ENCODE results near the gene ACOX3.
A peak's percentile ranks its signal among the peaks of the same experiment; 100 is the strongest.
"Not testable (repeated sequence)": the region's sequence is repeated elsewhere in the genome, so short reads cannot be mapped to it uniquely, and the experiment has no call there.

Gene ACOX3

DNA sequence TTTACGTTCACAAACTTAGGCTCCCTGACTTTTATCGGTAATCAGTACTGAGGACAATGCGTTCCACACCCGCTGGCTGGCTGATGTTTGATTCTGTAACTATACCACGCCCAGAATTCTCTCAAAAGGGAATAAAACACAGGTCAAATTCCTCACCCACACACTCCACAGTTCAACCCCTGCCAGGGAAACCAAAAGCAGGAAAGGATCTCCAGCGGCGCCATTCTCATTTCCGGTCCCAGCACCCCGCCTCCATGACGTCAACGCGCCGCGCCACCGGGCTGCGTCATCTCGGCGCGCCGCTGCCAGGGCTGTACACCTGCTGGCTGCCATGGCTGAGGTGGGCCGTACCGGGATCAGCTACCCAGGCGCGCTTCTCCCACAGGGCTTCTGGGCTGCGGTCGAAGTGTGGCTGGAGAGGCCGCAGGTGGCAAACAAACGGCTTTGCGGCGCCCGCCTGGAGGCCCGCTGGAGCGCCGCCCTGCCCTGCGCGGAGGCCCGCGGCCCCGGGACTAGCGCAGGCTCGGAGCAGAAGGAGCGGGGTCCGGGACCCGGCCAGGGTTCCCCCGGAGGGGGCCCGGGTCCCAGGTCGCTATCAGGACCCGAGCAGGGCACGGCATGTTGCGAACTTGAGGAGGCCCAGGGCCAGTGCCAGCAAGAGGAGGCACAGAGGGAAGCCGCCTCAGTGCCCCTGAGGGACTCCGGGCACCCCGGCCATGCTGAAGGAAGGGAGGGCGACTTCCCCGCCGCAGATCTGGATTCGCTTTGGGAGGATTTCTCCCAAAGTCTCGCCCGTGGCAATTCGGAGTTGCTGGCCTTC, at the start of gene ACOX3, which contains the start of gene TRMT44:
Gene ACOX3 (minus strand): TSS at position 232 of the 820 bp plus-strand sequence. CDS start 24,202 bp downstream, outside the sequence.
Gene TRMT44 (plus strand): TSS at position 286 of the 820 bp plus-strand sequence. CDS start 46 bp downstream, at position 332.
- H3K27ac Mint-ChIP-seq = peak within 1 kb of the TSS; percentile 98
- H3K4me1 Mint-ChIP-seq = peaks cover 85% of the 10 kb centered on the region
- H3K27me3 Mint-ChIP-seq = no peaks in the 10 kb centered on the region
- H3K9me3 Mint-ChIP-seq = no peaks in the 10 kb centered on the region
- H3K36me3 Mint-ChIP-seq = peaks cover 4% of the 10 kb centered on the region
- H3K4me3 Mint-ChIP-seq = peak within 1 kb of the TSS; percentile 97

DNA sequence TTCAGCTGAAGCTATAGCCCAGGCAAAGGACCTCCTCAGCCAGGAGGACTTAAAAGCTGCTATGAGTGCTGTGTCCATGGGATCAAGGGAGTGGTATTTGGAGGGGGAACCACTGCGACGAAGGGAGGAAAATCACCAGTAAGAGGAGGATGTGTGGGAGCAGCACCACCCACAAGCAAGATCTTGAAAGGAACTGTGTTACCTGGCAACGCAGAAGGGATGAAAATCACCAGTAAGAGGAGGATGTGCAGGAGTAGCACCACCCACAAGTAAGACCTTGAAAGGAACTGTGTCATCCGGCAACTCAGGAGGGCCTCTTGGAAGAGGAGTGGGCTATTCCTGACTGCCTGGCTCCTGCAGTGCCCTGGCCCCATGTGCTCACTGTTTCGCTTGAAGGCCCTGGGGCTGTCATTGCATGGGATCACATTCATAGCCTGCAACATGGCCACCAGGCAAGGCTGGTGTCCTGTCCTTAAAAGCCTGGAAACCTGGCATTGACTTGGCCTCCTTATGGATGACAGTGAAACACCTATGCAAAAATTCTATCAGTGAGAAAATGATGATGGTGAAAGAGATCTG, 48.4 kb upstream of the ACOX3 start:
- peaks cover 11% of the 10 kb centered on the region for H3K36me3 Mint-ChIP-seq
- no peaks in the 10 kb centered on the region for H3K9me3 Mint-ChIP-seq
- no peaks in the 10 kb centered on the region for H3K27me3 Mint-ChIP-seq
- H3K4me3 Mint-ChIP-seq = no peak overlapping the region
- no peaks in the 10 kb centered on the region for H3K4me1 Mint-ChIP-seq
- no peak overlapping the region for H3K27ac Mint-ChIP-seq

DNA sequence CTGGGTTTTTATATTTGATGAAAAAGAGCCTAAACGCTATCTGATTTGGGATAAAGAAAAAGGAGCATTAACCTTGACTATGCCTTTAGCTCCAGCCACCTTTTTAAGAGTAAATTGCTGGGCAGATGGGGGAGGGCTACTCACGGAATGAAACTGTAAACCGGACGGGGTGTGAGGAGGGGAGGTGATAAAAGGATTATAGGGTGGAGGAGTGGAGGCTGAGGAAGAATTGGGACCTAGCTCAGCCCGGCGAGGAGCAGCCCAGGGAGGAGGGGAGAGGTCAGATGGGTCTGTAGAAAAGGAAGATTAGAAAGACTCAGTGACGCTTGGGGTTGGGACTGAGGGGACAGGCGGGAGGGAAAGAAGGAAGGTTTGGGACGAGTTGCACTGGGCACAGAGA, 46.1 kb upstream of the ACOX3 start:
- H3K27me3 Mint-ChIP-seq = not testable (repeated sequence)

GRCh38 chr4:8480221-8480620, 39.7 kb upstream of the ACOX3 start:
- Mint-ChIP-seq H3K36me3 (peaks cover 2% of the 10 kb centered on the region), H3K4me3 (no peak overlapping the region)

More for the DNA sequence above, 46.1 kb upstream of the ACOX3 start:
- H3K36me3 Mint-ChIP-seq, H3K27ac Mint-ChIP-seq, H3K4me1 Mint-ChIP-seq, H3K9me3 Mint-ChIP-seq, H3K4me3 Mint-ChIP-seq: not testable (repeated sequence)

GRCh38 chr4:8478801-8479744, 38.5 kb upstream of the ACOX3 start:
- Mint-ChIP-seq H3K4me1 (no peaks in the 10 kb centered on the region), H3K9me3 (no peaks in the 10 kb centered on the region), H3K27ac (peak overlapping the region; percentile 63), H3K27me3 (no peaks in the 10 kb centered on the region), H3K4me3 (no peak overlapping the region), H3K36me3 (peaks cover 2% of the 10 kb centered on the region)

More at GRCh38 chr4:8480221-8480620, 39.7 kb upstream of the ACOX3 start:
- Mint-ChIP-seq H3K9me3 (no peaks in the 10 kb centered on the region), H3K27me3 (no peaks in the 10 kb centered on the region), H3K27ac (no peak overlapping the region), H3K4me1 (no peaks in the 10 kb centered on the region)

DNA sequence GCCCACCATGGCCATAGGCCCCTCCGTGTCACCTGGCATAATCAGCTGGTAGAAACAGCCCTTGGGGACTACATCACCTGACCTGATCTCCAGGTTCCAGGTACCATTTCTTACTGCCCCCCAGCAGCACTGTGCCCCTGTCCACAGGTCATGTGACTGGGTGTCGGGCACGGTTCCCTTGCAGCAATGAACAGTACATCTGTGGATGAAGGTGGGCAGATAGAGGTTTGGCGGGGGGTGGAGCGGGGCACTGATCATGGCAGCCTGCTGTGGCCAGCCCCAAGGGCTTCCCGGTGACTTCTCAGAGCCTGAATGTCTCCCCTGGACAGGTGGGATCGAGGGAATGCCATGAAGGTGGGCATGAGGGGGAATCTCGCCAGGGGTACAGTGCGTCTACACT, 37.8 kb upstream of the ACOX3 start:
- Mint-ChIP-seq H3K27ac (no peak overlapping the region), H3K36me3 (peaks cover 2% of the 10 kb centered on the region), H3K4me1 (no peaks in the 10 kb centered on the region), H3K27me3 (no peaks in the 10 kb centered on the region), H3K4me3 (no peak overlapping the region), H3K9me3 (no peaks in the 10 kb centered on the region)

- Mint-ChIP-seq H3K9me3 (no peaks in the 10 kb centered on the region), H3K36me3 (peaks cover 2% of the 10 kb centered on the region), H3K27ac (no peak overlapping the region), H3K27me3 (no peaks in the 10 kb centered on the region), H3K4me1 (no peaks in the 10 kb centered on the region), H3K4me3 (no peak overlapping the region)
Measured at GRCh38 chr4:8477676-8478075, 37.2 kb upstream of the ACOX3 start.

- peaks cover 2% of the 10 kb centered on the region for H3K36me3 Mint-ChIP-seq
- no peak overlapping the region for H3K27ac Mint-ChIP-seq
- H3K9me3 Mint-ChIP-seq = no peaks in the 10 kb centered on the region
- H3K4me1 Mint-ChIP-seq = no peaks in the 10 kb centered on the region
- no peaks in the 10 kb centered on the region for H3K27me3 Mint-ChIP-seq
- H3K4me3 Mint-ChIP-seq = no peak overlapping the region
Measured at GRCh38 chr4:8477095-8477635, 36.6 kb upstream of the ACOX3 start.

DNA sequence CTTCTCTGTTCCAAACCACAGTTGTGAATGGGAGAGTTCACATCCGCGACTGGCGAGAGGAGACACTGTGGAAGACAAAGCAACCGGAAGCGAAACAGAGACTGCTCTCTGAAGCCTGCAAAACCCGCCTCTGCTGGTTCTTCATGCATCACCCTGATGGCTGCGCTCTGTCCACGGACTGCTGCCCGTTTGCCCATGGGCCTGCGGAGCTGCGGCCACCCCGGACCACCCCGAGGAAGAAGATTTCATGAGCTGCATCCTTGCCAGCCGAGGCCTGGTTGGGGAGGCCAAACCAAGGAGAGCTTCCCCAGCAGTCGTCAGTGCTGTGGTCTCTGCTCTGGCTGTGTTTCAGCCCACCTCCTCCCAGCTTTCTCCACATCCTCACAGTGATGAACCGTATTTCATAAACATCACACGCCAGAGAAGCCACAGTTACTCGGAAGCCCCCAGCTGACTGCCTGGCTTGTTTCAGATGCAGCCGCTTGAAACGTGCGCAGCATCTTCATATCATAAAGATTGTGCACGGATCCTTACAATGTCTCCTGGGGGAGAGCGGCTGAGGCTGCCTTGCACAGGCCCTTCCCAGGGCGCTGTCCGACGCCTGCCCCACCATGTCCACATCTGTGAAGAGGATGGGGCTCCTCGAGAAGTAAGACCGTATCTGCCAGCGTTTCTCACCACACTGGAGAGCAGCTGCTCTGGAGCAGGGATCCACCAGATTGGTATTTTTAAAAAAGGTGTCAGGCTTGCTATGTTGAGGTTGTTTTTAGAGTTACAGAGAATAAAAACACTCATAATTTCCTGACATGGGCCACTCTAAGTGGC, 35.4 kb upstream of the ACOX3 start:
- no peaks in the 10 kb centered on the region for H3K4me1 Mint-ChIP-seq
- H3K27ac Mint-ChIP-seq = peak overlapping the region; percentile 12
- H3K27me3 Mint-ChIP-seq = no peaks in the 10 kb centered on the region
- H3K36me3 Mint-ChIP-seq = peaks cover 2% of the 10 kb centered on the region
- H3K9me3 Mint-ChIP-seq = no peaks in the 10 kb centered on the region
- H3K4me3 Mint-ChIP-seq = no peak overlapping the region

- Mint-ChIP-seq H3K4me3 (no peak overlapping the region), H3K9me3 (no peaks in the 10 kb centered on the region), H3K27ac (no peak overlapping the region), H3K36me3 (peaks cover 2% of the 10 kb centered on the region), H3K4me1 (no peaks in the 10 kb centered on the region), H3K27me3 (no peaks in the 10 kb centered on the region)
Measured at GRCh38 chr4:8474856-8475255, 34.3 kb upstream of the ACOX3 start.

DNA sequence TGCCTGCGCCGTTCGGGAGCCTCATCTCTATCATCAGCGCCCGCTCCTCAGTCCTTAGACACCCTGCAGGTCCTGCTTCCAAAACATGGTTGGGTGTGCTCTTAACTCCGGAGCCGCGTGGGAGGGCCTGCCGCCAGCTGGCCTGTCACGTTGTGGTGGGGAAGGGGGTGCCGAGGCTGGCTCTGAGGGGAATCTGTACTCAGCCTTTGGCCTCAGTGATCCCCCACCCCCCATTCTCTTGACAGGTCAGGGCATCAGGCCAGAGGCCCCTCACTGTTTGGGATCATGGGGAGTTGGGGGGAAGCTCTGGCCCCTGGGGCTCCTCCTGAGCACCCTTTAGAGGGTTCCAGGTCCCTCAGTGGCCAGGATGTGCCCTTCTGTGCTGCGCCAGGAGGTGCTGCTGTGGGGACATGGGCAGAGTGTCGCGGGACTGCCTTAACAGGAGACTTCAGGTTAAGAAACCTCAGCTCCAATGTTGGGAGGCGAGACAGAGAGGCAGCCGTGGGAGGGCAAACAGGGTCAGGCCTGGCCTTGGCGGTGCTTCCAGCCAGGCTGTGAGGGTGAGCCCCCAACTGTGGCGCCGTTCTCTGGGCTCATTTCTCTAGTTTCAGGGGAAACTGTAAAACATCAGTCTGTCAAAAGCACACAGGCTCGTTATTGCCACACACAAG, 33.5 kb upstream of the ACOX3 start:
- Mint-ChIP-seq H3K4me1 (no peaks in the 10 kb centered on the region), H3K27me3 (no peaks in the 10 kb centered on the region), H3K36me3 (peaks cover 4% of the 10 kb centered on the region), H3K4me3 (no peak overlapping the region), H3K27ac (peak overlapping the region; percentile 35), H3K9me3 (no peaks in the 10 kb centered on the region)

DNA sequence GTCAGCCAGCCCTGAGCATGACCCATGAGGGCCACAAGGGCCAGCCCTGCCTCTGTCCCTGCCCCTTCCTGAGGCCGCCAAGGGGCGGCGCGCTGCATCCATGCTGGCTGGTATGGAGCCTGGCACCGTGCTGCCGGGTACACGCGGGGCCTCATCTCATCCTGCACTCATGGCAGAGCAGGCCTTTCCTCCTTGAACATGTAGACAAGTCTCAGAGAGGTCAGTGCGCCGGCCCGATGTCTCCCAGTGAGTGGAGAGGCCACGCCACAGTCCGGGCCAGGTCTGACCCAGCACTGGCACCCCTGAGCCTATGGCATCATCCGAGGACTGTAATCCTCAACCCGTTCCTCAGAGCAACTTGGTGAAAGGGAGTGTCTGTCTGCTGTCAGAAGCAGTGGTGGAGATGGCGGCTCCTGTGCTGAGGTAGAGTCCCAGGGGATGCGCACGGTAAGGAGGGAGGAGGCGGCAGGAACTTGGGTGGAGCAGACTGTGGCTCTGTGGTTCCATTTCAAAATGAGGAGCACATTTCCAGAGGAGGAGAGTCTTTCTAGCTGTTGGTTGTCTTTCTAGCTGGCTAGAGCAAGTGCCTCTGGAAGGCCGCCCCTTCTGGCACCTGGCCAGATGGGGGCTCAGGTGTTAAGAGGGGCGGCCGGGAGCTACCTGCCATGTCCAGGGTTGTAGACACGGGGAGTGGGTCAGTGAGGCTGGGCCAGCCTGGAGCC, 32.8 kb upstream of the ACOX3 start:
- no peak overlapping the region for H3K4me3 Mint-ChIP-seq
- peak overlapping the region; percentile 41 for H3K27ac Mint-ChIP-seq
- H3K36me3 Mint-ChIP-seq = peaks cover 4% of the 10 kb centered on the region

GRCh38 chr4:8472689-8473197, 32.2 kb upstream of the ACOX3 start:
- Mint-ChIP-seq H3K4me3 (no peak overlapping the region), H3K27me3 (no peaks in the 10 kb centered on the region), H3K4me1 (no peaks in the 10 kb centered on the region), H3K9me3 (no peaks in the 10 kb centered on the region), H3K36me3 (peaks cover 4% of the 10 kb centered on the region), H3K27ac (no peak overlapping the region)

More for the DNA sequence above, 32.8 kb upstream of the ACOX3 start:
- Mint-ChIP-seq H3K9me3 (no peaks in the 10 kb centered on the region), H3K27me3 (no peaks in the 10 kb centered on the region), H3K4me1 (no peaks in the 10 kb centered on the region)

Data from activated naive CD4-positive, alpha-beta T cell treated with anti-CD3 and anti-CD28 coated beads, Interleukin-2, amount 50 U/mL, for 24 hours (primary cell).